HG03571 (cell line): ENCODE results near the gene TOX2.

ENCODE experiments used
- ATAC-seq: cut with Tn5 transposase; IDR thresholded peaks from one replicate; pipeline ENCODE4 v1.9.1; 2021; ENCODE audit not compliant: unreplicated experiment

Gene TOX2

DNA sequence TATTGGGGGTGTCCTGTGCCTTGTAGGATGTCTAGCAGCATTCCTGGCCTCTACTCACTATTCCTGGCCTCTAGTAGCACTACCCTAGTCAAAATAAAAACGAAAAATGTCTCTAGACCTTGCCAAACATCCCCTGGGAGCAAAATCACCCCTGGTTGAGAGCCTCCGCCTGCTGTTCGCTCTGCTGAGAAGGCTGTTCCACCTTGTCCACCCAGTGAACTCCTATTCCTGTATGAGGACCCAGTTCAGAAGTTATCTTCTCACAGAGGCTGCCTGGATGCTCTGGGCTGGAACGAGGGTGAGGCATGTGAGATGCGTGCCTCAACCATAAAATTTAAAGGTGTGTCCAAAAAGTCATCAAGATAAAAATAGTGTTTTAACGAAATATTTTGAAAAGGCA, 101.9 kb downstream of the TOX2 start:
- no peak for ATAC-seq

DNA sequence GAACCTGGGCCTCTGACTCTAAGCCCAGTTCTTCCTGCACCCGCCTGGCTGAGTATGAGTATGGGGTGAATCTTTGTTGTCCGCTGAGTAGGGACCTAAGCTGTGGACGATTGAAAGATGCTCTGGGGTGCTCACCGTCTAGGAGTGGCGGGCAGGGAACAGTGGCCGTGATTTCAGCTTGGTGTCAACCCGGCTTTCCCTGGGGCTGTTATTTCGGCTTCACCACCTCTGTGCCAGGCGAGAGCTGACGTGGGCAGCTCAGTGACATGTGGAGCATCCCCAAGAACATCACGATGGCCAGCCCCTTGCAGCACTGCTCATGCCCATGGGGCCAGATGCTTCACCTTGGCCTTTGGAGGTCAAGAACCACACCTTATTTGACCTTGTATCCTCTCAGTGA, 102.6 kb downstream of the TOX2 start:
- no peak for ATAC-seq

DNA sequence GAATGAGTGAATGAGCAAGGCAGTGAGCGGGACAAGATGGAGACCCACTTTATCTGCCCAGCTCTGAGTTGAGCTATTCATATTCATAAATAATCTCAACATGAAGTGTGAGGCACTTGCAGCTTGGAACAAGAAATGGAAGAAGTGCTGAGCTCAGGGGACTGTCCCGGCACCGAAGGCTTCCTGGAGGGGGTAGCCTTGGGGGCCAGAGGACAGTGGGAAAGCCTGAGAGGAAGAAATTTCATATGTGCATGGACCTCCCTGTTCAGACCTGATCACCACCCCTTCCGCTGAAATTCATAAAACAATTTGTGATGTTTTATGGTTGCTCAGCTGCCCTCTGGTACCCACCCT, 103.2 kb downstream of the TOX2 start:
- ATAC-seq, result no peak

DNA sequence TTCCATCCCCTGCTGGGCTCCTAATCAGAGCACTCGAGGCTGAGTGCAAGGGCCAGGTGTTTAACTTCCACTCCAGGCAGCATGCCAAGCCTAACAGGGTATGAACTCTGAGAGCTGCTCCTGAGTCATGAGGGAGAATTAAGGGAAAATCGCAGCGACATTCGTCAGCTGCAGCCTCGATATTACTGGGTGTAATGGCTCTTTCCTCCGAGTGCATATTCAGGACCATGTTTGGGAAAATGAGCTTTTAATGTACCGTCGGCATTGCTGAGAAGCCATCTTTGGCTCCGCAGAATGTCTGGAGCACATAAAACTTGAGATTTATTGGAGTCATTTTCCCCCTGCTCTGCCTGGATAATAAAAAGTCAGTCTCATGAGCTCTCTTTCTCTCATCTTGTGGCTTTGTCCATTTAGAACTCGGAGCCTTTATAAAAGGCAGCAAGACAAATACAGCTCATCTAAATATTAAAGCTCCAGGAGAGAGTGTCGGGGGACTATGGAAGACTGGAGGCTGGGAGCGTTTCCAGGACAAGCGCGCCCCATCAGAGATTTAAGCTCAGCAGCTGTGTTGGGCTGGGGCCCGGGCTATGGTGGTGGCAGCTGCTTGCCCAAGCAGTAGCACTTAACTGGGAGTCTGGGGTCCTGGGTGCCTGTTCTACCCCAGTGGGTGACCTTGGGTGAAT, 103.7 kb downstream of the TOX2 start:
- ATAC-seq, result no peak

DNA sequence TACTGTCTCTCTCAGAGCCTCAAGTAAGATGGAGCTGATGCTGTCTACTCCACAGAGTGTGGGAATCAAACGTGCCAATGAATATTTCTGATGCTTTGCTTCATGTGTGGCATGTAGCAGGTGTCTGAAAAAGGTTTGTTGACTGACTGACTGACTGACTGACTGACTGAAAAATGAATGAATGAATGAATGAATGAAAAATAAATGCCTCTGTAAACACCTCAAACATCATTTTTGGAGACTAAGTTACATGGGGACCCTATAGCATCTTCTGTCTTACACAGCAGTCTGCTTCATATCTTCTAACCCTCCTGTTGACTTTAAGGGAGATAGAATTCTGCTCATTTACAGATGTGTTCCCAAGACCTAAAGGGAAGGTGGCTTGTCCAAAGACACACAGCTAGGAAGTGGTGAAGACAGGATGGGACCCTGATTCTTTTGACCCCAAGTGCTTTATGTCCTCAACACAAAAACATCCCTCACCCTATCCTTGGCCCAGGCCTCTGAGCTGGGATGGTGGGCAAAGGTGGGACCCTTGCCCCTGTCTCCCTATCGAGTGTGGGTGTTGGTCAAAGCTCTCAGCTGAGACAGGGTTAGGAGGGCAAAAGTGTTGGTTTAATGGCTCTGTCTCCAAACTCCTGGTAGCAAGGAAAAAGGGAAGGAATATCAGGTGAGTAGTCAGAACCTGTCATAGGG, 104.4 kb downstream of the TOX2 start:
- ATAC-seq, result no peak

DNA sequence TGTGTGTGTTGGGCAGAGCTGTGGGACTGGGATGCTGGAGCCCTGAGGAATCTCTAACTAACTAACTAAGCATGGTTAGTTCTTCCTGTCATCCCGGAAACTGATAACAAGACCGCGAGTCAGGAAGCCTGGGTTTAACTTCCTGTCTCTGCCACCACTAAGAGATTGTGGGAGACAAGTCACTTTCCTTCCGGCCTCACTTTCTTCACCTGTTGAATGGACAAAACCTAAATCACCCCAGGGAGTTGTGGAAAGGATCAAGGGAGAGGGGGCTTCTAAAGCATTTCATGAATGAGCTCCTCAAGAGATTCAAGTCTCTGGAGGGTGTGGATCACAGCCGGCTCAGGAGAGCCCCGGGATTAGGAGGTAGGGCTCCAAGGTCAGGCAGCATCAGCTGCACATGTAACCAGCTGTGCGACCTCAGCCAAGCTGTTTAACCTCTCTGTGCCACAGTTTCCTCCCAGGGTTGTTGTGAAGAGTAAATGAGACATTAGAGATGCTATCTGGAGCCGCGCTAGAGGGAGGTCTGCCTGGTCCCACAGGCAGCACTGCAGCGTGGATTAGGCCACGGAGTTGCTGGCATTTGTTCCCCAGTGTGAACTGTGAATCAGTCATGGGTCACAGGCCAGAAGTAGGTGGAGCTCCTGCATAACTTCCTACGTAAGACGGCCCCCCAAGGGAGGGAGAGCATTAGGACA, 105.1 kb downstream of the TOX2 start:
- ATAC-seq, result no peak

DNA sequence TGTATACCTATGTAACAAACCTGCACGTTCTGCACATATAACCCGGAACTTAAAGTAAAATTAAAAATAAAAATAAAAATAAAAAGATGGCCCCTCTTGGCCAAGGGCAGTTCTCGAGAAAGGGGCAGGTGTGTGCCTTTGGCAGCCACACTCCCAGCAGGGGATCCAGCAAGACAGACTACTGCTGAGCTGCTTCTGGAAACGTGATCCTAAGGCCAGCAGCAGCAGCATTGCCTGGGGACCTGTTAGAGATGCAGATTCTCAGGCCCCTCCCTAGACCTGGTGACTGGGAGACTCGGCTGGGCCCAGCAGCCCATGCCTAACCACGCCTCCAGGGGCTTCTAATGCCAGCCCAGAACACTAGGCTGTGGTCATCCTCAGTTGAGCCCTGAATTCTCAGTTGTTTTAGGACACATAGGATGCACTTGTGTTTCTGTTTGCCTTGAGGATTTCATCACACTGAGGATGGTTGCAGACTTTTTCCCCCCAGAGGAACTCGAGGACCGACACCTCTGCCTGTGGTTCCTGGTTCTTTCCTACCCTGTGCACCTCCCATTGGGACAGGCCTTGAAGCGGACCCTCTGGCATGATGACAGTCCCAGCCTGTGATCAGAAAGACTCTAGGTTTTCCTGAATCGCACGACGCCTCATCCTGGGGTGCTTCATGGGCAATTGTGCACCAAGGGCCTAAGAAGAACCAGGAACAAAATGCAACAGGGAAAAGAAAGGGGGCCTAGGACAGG, 105.9 kb downstream of the TOX2 start:
- ATAC-seq, result no peak

DNA sequence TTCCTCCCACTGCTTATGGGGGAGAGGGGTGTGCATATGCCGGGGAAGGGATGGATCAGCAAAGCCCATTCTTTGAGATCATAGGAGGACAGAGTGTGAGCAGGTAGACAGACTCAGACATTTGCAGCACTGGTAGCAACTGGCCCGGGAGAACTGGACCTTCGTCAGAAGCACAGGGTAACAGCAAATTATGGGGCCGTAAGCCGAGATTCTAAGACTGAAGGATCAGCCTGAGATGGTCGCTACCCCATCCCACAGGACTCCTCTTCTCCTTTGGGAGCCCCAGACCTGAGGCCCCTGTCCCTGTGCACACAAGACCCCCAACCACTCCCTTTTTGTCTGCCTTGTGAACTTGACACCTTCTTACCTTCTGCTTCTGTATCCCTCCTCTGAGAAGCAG, 106.5 kb downstream of the TOX2 start:
- ATAC-seq, result no peak

DNA sequence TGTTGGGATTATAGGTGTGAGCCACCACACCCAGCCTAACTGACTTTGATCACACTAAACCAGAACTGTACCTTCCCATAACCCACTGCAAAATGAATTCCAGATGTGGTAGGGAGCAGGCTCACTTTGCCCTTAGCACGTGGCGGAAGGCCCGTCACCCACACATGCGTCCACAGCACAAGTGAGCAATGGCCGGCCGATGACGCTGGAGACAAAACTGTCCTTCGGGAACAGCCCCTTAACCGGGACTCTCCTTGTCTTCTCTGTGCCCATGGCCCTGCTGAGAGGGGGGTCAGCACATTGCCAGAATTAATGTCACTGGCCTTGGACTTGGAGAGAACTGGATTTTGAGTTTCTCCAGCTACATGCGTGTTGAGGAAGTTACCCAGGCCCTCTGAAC, 107.2 kb downstream of the TOX2 start:
- ATAC-seq, result no peak

DNA sequence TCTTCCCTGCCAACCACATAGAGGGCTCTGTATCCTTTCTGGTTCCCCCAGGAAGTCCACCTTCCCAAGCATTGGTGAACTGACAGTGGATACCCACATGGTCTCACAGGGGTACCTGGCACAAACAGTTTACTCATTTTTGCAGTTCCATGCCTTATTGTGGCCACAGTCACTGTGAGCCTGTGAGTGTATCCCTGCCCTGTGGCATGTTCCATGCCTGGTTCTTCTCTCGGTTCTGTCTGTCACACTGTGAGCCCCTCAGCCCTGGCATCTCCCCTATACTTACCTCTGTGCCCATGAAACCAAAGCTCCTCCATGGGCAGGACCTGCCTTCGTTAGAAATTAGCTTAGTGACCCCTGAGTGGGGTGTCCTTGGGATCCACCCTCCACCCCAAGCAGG, 107.8 kb downstream of the TOX2 start:
- no peak for ATAC-seq

DNA sequence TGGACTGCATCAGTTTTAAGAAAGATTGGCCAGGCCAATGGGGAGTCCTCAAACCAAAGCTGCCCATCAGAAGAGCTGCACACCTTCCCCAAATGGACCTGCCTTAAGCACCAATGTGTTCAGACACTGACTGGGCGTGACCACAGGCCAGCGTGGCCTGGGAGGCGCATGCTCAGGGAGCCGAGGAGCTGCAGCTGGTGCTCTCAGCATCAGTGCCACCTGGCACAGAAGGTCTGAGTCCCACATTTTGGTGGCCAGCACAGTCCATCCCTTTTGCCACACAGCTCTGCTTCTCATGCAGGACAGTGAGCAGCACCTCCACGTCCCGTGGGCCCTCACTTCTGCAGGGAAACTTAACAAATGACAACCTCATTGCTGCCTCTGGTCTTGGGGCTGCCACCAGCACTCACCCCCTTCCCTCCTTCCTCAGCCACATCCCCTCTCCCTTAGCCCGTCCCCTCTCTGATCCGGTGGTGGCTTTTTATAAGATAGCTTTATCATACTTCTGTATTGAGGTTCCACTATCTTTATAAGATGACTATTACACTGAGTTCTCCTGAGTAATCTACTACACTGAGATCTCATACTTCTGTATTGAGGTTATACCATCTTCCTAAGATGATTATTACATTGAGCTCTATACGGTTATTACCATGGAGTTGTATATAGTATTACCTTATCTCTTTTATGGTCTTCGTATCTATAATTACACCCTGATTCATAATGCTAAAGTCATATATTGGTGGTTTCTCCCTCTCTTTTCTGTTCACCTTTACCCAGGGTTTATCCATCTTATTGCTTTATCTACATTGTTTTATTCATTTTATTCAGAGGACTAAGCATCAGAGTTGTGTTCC, 109.1 kb downstream of the TOX2 start:
- ATAC-seq, result no peak

DNA sequence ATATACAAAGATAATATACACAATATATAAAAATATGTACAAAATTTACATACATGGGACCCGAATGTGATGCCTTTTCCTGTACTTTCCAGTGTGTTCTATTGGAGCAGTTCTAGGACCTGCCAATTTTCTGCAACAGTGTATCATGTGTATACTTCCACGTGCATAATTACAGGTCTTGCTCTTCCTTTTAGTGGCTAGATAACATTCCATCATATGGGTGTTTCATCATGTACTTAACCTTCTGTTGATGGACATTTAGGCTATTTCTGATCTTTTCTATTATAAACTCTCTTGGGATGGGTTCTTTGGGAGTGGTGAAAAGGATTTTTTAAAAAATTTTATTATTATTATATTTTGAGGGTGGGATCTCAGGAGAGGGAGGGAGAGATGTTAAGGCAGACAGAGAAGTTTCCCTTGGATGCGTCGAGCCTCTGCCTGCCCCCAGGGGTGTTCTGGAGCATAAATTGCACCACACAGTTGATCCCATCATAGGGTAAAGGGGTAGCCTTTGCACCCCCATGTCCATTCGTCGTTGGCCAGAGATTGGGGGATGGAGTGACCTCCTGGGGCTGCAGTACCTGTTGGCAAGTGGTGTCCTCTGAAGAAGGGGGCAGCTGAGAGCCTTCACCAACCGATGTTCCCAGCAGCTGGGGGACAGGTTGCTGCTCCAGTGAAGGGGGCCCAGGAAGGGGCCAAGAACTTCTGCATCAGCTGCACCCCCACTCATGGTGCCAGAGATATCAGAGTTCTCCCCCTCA, 110.3 kb downstream of the TOX2 start:
- ATAC-seq, result no peak

DNA sequence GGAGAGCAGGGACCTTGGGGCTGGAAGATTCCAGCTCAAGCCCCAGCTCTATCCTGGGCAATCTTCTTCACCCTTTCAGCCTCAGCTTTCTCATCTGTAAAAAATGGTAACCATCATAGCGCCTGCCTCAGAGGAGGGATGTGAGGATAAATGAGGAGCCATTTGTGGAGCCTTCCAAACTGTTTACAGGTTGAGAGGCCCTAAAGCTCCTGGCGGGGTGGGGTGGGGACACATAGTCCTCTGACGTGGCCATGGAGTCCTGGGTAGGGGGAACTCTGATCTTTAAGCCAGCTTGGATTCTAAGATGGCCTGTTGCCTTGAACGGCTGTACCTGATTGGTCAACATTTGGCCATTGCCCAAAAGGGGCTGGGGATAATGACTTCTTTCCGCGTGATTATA, 111.1 kb downstream of the TOX2 start:
- ATAC-seq, result no peak

DNA sequence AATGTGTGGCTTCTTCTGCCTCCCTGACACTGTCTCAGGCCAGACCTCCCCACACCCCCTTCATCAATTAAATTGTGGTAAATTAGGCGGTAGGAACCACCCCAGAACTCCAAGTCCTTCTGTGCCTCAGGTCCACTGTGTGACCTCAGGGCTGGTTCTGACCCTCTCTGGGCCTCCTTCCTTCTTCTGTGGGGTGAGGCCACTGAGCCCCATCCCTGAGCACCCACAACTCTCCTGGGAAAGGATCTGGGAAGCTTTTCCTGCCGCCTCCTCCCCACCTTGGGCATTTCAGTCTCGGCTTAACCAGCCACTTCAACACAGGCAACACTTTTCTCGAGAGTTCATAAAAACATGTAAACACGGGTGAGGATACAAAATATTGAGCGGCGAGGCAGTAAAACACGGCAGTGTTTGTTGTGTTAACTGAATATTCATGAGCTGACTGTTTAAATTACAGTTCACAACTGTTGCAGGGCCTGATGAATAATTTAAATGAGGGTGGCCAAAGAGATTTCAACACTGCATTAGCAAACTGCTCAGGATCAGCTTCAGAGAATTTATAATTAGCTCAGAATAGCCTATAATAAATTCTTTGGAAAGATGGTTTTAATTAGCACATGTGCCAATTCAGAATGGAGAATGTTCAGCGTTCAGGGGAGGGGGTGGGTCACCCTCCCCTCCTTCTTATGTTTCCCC, 112.1 kb downstream of the TOX2 start:
- no peak for ATAC-seq

DNA sequence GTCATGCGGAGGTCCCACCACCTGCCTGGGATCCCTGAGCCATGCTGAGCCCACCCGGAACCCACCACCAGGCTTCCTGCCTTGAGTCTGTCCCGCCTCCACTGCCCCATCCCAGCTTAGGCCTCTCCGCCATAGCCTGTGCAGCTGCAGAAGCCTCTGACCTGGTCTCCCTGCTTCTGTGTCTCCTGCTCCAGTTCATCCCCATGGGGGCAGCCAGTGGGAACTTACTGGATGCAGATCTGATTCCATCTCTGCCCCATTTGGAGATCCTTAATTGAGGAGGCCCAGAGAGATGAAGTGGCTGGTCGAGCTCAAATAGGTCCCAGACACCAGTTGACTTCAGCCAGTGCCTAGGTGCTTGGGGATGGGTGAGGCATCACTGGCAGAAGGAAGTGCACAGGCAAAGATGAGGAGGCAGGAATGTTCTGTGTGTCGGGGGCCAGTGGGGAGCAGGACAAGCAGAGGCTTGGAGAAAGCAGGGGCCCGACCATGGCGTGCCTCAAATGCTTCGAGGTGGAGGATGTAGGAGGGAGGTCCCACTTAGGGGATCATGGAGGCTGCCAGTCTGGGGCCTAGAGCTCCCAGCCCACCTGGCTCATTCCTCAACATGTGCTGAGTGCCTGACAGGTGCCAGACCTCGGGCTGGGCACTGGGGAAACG, 112.8 kb downstream of the TOX2 start:
- ATAC-seq, result no peak

DNA sequence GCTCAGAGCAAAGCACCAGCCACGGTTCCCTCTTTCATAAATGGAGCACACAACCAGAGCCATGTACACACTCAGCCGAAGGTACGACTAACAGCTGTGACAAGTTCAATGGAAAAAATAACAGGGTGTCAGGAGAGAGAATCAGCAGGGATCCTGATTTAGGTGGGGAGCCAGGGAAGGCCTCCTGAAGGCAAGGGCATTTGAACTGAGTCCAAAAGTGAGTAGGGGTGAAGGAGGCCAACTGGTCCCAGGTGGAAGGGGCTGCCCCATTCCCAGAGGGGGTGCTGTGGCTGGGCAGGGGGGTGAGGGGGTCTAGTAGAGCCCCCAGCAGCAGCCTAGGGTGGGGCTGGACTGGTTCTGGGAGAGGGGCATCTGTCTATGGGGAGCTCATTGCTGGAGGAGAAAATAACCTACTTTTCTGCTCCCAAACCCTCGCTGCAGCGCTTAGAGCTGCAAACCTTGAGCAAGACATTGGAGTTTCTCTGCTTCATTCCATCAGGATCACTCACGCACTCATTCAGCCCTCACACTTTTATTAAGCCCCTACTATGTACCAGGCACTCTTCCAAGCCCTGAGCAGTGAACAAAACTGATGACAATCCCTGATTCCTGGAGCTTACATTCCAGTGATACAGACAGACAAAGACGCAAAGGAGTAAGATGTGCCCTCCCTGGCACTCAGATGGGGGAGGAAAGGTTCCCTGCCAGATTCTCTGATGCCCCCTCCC, 113.5 kb downstream of the TOX2 start:
- no peak for ATAC-seq

DNA sequence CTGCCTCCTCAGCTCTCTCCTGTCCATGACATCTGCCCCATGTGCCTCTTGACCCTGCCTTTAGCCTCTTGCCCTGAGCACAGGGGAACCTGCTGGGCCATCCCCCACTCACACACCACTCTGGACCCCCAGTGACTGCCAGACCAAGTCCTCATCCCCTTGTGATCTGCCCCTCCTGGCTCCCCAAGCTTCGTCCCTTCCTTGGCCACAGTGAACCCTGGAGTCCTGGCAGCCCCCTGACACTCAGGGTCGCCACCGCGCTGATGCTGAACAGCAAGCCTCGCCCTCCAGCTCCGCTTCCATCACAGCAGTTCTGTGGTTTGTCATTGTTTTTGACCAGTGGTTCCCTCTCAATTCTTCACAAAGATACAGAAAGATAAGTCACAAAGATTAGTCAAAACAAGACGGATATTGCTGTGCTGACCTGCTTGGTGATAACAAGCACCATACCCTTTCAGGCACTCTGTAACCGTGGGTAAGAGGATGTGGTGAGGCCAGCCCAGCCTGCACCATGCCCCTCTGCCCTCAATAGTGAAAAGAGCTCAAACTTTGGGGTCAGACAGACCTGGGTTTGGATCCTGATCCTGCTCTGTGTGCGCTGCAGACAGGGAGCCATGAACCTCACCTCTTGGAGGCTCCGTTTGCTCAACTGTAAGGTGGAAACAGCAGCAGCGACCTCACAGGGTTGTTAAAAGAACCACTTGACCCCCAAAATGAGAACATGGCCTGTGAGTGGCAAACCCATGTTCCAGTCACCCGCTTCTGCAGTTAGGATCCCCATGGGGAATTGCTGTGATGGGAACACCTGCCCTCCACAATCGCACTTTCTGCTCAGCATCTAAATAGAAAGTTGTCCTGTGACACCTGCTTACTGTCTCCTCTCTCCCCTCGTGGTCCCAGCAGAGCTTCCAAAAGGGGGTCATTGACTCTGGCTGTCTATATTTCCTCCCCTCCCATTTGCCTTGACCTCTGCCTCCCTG, 114.5 kb downstream of the TOX2 start:
- no peak for ATAC-seq
